ENCODE results near the gene ZNF469. TPM values are rescaled to one million over a fixed set of nuclear protein-coding genes. Genes with fewer than 3 reads are reported as not detected.
"Not testable (repeated sequence)": the region's sequence is repeated elsewhere in the genome, so short reads cannot be mapped to it uniquely, and the experiment has no call there.

ZNF469 gene
- total RNA-seq, 4 donors from 2014 or later: 0.74 to 10.9 (median 0.93) TPM

GRCh38 chr16:88406096-88407041 is 23.6 kb downstream of the ZNF469 start:
- no peak for TF ChIP-seq CTCF (IDR thresholded peaks at IDR 0.05)
- no peak for ATAC-seq (ENCODE audit: low FRiP score)
- no peak for DNase-seq (ENCODE audit: low spot score)

GRCh38 chr16:88407042-88407420 is 24.3 kb downstream of the ZNF469 start:
- no peak for TF ChIP-seq CTCF (IDR thresholded peaks at IDR 0.05)
- DNase-seq (ENCODE audit: low spot score): no peak
- no peak for ATAC-seq (ENCODE audit: low FRiP score)

- no peak for TF ChIP-seq CTCF (IDR thresholded peaks at IDR 0.05)
- no peak for DNase-seq (ENCODE audit: low spot score)
- ATAC-seq (ENCODE audit: low FRiP score): no peak
Measured at GRCh38 chr16:88407807-88408206, 25.0 kb downstream of the ZNF469 start.

GRCh38 chr16:88408561-88409142 is 25.9 kb downstream of the ZNF469 start:
- DNase-seq (ENCODE audit: low spot score) (no peak), ATAC-seq (ENCODE audit: low FRiP score) (no peak)
- no peak for TF ChIP-seq CTCF (IDR thresholded peaks at IDR 0.05)

- ATAC-seq (ENCODE audit: low FRiP score): no peak
Measured at GRCh38 chr16:88409296-88410065, 26.7 kb downstream of the ZNF469 start.

GRCh38 chr16:88410297-88410968 is 27.7 kb downstream of the ZNF469 start:
- DNase-seq (ENCODE audit: low spot score); ATAC-seq (ENCODE audit: low FRiP score): not testable (repeated sequence)

More at GRCh38 chr16:88409296-88410065, 26.7 kb downstream of the ZNF469 start:
- TF ChIP-seq CTCF (IDR thresholded peaks at IDR 0.05): no peak
- DNase-seq (ENCODE audit: low spot score): no peak

Data from omental fat pad (tissue), 4 donors.